ENCODE data around the gene PYGB.

The PYGB gene

DNA sequence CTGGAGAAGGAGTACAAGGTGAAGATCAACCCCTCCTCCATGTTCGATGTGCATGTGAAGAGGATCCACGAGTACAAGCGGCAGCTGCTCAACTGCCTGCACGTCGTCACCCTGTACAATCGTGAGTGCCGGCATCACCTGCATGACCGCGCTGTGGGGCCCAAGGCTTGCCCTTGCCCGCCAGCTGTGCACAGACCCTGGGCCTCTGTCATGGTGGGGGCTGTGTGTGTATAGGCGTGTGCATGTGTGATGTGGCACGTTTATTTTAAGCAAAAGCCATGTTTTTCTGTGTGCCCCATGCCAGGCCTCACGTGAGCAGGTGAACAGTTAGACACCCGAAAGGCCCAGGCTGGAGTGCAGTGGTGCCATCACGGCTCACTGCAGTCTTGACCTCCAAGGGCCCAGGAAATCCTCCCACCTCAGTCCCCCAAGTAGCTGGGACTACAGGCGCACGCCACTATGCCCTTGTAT is 36.3 kb downstream of the PYGB start:
- TF ChIP-seq, protein P1, sequence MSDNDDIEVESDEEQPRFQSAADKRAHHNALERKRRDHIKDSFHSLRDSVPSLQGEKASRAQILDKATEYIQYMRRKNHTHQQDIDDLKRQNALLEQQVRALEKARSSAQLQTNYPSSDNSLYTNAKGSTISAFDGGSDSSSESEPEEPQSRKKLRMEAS (IDR thresholded peaks at IDR 0.05; ENCODE audit: low read depth, low read length), result no peak
- TF ChIP-seq MYC (IDR thresholded peaks at IDR 0.05; ENCODE audit: low read depth, low read length) (no peak), POLR2A (IDR thresholded peaks at IDR 0.05; ENCODE audit: extremely low read depth, insufficient read length) (no peak)
- TF ChIP-seq, protein P2, sequence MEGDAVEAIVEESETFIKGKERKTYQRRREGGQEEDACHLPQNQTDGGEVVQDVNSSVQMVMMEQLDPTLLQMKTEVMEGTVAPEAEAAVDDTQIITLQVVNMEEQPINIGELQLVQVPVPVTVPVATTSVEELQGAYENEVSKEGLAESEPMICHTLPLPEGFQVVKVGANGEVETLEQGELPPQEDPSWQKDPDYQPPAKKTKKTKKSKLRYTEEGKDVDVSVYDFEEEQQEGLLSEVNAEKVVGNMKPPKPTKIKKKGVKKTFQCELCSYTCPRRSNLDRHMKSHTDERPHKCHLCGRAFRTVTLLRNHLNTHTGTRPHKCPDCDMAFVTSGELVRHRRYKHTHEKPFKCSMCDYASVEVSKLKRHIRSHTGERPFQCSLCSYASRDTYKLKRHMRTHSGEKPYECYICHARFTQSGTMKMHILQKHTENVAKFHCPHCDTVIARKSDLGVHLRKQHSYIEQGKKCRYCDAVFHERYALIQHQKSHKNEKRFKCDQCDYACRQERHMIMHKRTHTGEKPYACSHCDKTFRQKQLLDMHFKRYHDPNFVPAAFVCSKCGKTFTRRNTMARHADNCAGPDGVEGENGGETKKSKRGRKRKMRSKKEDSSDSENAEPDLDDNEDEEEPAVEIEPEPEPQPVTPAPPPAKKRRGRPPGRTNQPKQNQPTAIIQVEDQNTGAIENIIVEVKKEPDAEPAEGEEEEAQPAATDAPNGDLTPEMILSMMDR (IDR thresholded peaks at IDR 0.05; ENCODE audit: low read depth, low read length), result no peak
- DNase-seq (ENCODE audit: low read depth), result no peak
- no peak overlapping the region for H3K4me3 ChIP-seq (ENCODE audit: low read depth, low read length)

DNA sequence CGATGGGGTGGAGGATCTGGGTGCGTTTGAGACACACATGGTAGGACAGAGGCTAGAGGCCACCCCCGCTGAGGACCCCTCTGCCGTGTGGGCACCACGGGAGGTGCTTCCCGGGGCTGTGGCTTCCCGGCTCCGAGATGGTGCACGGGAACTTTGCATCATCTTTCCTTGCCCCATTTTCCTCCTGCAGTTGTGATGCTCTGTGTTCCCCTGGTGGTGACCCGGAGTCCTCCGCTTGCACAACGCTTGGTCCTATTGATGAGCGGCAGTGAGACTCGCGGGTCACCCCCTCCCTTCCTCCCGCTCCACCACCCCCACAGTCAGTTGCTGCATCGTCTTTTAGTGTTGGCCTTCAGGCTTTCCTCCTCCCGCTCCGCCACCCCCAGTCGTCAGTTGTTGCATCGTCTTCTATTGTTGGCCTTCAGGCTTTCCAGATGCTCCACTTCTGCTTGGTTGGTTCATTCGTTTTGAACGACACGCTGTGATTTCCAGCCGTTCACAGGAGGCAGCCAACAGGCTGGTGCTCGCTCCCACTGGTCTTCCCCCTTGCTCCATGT is 37.3 kb downstream of the PYGB start:
- peak; percentile 50 for DNase-seq (ENCODE audit: low read depth)
- TF ChIP-seq POLR2A (IDR thresholded peaks at IDR 0.05; ENCODE audit: extremely low read depth, insufficient read length), result no peak
- TF ChIP-seq, protein P1 (IDR thresholded peaks at IDR 0.05; ENCODE audit: low read depth, low read length), result no peak
- TF ChIP-seq, protein P2 (IDR thresholded peaks at IDR 0.05; ENCODE audit: low read depth, low read length), result no peak
- TF ChIP-seq MYC (IDR thresholded peaks at IDR 0.05; ENCODE audit: low read depth, low read length), result no peak
- no peak overlapping the region for H3K4me3 ChIP-seq (ENCODE audit: low read depth, low read length)

GRCh38 chr20:25285856-25286798 is 38.2 kb downstream of the PYGB start:
- H3K4me3 ChIP-seq (ENCODE audit: low read depth, low read length), result no peak overlapping the region
- no peak for TF ChIP-seq MYC (IDR thresholded peaks at IDR 0.05; ENCODE audit: low read depth, low read length)
- TF ChIP-seq, protein P2 (IDR thresholded peaks at IDR 0.05; ENCODE audit: low read depth, low read length), result no peak
- TF ChIP-seq POLR2A (IDR thresholded peaks at IDR 0.05; ENCODE audit: extremely low read depth, insufficient read length), result no peak
- TF ChIP-seq, protein P1 (IDR thresholded peaks at IDR 0.05; ENCODE audit: low read depth, low read length), result no peak
- DNase-seq (ENCODE audit: low read depth), result no peak

DNA sequence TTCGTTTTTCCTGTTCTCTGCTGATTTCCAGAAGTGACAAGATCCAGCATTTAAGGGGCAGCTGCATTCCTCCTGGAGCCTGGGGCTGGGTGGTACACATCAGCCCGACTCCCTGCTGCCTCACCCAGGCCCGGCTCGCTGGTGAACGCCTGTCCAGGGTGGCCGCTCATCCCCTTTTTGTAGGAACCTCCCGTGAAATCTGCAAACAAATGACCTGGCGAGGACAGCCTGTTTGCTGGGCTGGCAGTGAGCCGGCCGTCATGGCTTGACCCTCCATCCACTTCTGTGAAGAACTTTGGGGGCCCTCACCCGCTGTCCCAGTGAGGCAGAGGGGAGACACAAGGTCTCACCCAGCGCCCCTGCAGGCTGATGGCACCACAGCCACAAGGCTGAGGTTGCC is 39.0 kb downstream of the PYGB start:
- no peak for DNase-seq (ENCODE audit: low read depth)

GRCh38 chr20:25287631-25288290 is 39.9 kb downstream of the PYGB start:
- DNase-seq (ENCODE audit: low read depth), result no peak
- no peak overlapping the region for H3K4me3 ChIP-seq (ENCODE audit: low read depth, low read length)
- no peak for TF ChIP-seq MYC (IDR thresholded peaks at IDR 0.05; ENCODE audit: low read depth, low read length)
- TF ChIP-seq, protein P2 (IDR thresholded peaks at IDR 0.05; ENCODE audit: low read depth, low read length), result no peak
- no peak for TF ChIP-seq POLR2A (IDR thresholded peaks at IDR 0.05; ENCODE audit: extremely low read depth, insufficient read length)
- TF ChIP-seq, protein P1 (IDR thresholded peaks at IDR 0.05; ENCODE audit: low read depth, low read length), result no peak

More for the DNA sequence above, 39.0 kb downstream of the PYGB start:
- TF ChIP-seq POLR2A (IDR thresholded peaks at IDR 0.05; ENCODE audit: extremely low read depth, insufficient read length) (no peak), MYC (IDR thresholded peaks at IDR 0.05; ENCODE audit: low read depth, low read length) (no peak)
- no peak overlapping the region for H3K4me3 ChIP-seq (ENCODE audit: low read depth, low read length)
